T-helper 2 cell treated with Interferon-gamma antibody and Interleukin-4, amounts not matched to agents 100 ng/mL and 5 ng/mL, for 36 hours (primary cell): ENCODE data around the gene ART1. TPM values are rescaled to one million over a fixed set of nuclear protein-coding genes. Genes with fewer than 3 reads are reported as not detected.
"Not testable (repeated sequence)": the region's sequence is repeated elsewhere in the genome, so short reads cannot be mapped to it uniquely, and the experiment has no call there.

ENCODE experiments used
- intact Hi-C: fragments of 100-400 bp; cut with micrococcal nuclease; formaldehyde crosslinking; loops from one replicate; pipeline ENCODE4 v1.15.1; 2023
- total RNA-seq: library from RNA; stranded (reverse); gene quantifications from 2 replicates; pipeline ENCODE4 v1.2.3, GENCODE V29; 2022

Gene ART1, protein sequence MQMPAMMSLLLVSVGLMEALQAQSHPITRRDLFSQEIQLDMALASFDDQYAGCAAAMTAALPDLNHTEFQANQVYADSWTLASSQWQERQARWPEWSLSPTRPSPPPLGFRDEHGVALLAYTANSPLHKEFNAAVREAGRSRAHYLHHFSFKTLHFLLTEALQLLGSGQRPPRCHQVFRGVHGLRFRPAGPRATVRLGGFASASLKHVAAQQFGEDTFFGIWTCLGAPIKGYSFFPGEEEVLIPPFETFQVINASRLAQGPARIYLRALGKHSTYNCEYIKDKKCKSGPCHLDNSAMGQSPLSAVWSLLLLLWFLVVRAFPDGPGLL
- not detected in 2 replicates for total RNA-seq

DNA sequence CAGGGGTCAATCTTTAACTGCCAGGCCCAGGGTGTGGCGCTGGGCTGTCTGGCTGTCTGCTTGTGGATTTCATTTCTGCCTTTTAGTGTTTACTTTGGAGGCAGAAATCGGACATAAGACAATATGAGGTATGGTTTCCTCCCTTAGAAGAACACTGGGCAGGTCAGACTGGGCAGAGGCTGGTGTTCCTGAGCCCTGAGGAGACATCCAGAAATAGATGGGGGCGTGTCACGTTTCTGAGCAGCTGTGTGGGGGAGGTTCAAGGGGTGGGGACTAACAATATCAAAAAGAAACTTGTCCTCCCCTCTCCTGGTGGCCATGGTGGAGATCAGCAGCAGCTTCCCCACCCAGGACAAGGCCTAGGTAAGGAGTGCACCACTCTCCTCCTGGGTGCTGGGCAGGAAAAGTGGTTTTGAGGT lies at the start of gene ART1:
Gene ART1, plus strand, starts transcription at position 312 of the 419 bp plus-strand sequence. CDS start 14,086 bp downstream, outside the sequence.
- intact Hi-C loops, result no loop called here

DNA sequence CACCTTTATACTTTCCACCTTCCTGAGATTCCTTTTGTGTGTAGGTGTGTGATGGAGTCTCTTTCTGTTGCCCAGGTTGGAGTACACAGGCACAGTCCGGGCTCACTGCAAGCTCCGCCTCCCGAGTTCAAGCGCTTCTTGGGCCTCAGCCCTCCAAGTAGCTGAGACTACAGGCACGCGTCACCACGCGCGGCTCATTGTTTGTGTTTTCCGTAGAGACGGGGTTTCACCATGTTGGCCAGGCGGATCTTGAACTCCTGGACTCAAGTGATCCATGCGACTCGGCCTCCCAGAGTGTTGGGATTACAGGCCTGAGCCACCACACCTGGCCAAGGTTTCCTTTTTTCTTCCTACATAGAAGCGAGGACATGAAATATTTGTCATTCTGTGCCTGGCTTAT lies 47.2 kb upstream of the ART1 start:
- intact Hi-C loops, result not testable (repeated sequence)

- intact Hi-C loops, result not testable (repeated sequence)
Measured at GRCh38 chr11:3600201-3600600, 44.7 kb upstream of the ART1 start.

DNA sequence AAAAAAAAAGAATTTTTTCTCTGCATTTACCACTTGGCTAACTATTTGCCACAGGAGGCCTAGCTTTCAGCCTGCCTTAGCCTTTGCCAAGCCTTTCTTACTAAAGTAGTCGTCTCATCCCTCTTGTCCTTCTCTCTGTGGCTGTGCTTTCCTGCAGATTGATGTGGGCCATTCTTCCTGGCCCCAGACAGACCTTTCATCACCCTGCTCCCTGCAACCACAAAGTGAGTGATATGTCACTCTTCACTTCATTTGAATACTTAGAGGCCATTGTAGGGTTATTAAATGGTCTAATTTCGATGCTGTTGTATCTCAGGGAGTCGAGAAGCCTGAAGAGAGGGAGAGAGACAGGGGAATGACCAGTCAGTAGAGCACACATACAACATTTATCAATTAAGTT lies 40.8 kb upstream of the ART1 start:
- intact Hi-C loops, result no loop called here

DNA sequence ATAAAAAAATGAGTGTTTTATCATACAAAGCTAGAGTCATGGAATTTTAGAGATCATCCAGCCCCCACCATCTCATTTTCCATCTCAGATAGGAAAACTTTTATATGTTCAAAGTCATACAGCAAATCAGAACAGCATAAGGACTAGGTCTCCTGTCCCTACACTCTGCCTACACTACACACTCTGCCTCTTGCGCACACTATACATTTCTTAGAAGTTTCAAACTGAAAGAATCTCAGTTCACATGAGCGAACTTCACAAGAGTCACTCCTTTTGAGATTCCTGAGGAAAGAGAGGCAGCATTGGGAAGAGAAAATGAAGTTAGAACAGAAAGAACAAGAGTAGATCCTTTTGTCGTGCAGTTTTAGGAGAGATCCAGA lies 39.7 kb upstream of the ART1 start:
- intact Hi-C loops, result no loop called here

- intact Hi-C loops, result no loop called here
Measured at GRCh38 chr11:3605771-3606203, 39.1 kb upstream of the ART1 start.

DNA sequence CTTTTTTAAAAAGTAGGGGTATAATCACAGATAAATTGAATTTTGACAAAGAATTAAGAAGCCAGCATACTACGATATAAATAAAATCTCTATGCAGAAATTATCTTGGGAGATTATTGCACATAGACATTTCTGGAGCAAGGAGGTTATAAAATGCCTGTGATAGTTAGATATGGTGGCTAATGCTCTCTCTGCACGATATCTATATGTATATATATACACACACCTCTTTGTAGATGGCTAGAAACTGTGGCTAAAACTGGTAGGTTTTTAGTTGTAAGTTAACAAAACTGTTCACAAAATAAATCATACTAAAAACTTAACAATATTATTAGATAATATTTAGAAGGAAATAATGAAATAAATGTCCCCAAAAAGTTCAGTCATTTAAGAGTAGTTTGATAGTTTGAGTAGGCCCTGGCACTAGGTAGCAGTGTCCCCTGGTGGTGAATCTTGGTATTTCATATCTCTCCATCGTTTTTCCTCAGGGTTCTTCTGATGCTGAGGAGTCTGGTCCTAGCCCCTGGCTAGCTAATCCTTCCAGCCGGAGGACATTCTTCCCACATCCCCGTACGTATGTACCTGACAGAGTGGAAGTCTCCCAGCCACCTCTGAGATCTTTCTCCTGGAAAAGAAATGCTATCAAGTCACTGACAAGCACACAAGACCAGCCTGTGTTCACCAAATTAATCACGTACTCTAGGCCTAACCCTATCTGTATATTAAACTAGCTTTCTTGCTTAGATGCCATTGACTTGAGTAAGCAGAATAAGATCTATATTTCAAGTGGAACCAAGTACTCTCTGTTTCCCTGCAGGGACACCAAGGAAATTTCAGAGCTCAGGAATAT lies 35.3 kb upstream of the ART1 start:
- intact Hi-C loops, result no loop called here

DNA sequence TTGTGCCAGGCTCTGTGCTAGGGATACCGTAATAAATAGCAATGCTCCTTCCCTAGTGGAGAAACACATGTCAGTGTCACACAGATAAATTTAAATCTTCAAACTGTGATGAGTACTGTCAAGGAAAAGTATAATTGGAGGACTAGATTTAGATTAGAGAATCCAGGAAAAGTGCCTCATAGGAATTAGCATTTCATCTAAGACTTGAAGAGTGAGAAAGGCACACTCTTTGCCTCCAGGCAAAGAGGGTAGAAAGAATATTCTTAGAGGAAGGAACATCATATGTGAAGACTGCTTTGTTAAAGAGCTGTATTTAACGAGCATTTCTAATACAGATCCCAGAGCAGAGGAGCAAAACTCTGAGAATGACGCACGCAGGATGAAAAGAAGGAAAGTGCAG lies 34.1 kb upstream of the ART1 start:
- intact Hi-C loops, result no loop called here

DNA sequence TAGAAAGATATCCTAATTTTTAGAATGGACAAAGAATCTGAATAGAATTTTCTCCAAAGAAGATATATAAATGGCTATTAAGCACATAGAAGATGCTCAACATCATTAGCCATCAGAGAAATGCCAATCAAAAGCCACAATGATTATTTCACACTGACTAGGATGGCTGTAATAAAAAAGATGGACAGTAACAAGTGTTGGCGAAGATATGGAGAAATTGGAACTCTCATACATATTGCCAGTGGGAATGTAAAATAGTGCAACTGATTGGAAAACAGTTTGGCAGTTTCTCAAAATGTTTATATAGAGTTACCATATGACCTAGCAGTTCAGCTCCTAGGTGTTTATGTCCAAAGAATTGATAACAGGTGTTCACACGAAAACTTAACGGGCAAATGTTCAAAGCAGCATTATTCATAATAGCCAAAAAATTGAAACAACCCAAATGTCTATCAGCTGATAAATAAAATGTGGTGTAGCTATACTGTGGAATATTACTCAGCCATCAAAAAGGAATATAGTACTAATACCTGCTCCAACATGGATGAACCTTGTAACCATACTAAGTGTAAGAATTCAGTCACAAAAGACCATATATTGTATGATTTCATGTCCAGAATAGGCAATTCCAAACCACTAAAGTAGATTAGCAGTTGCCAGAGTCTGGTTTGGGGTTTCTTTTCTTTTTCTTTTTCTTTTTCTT lies 32.8 kb upstream of the ART1 start:
- intact Hi-C loops, result no loop called here

GRCh38 chr11:3613998-3614741 lies 30.8 kb upstream of the ART1 start:
- intact Hi-C loops, result no loop called here

GRCh38 chr11:3614742-3615171 lies 30.2 kb upstream of the ART1 start:
- intact Hi-C loops, result no loop called here

DNA sequence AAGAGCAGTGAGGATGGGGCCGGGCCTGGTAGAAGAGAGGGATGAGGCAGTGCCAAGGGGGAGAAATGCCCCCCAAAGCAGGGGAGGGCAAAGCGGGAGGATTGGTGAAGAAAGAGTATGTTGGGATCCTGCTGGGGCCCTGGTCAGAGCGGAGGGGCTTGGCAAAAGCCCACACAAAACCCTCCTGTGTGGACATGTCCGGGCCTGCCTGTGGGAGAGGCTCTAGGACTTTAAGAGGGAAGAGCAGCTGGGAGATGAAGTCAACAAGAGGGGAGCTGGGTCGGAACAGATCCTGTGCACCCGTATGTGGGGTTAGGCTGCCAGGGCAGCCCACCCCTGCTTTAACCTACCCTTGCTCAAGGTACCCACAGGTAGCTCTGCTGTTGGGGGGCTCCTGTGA lies 28.9 kb upstream of the ART1 start:
- intact Hi-C loops, result no loop called here

DNA sequence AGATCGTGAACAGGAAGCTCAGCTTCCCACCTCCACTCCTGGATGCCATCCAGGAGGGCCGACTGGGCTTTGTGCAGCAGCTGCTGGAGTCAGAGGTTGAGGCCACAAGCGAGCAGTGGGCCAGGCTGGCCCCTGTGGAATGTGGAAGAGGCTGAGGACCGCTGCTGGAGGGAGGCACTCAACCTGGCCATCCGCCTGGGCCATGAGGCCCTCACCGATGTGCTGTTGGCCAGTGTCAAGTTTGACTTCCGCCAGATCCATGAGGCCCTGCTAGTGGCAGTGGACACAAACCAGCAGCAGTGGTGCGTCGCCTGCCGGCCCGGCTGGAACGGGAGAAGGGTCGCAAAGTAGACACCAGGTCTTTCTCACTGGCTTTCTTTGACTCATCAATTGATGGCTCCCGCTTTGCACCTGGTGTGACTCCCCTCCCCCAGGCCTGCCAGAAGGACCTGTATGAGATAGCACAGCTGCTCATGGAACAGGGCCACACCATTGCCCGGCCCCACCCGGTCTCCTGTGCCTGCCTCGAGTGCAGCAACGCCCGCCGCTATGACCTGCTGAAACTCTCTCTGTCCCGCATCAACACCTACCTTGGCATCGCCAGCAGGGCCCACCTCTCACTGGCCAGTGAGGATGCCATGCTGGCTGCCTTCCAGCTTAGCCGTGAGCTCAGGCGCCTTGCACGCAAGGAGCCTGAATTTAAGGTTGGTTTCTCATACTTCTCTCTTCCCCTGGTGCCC lies 28.0 kb upstream of the ART1 start:
- intact Hi-C loops, result no loop called here

- intact Hi-C loops, result no loop called here
Measured at GRCh38 chr11:3617990-3618389, 26.9 kb upstream of the ART1 start.

GRCh38 chr11:3622521-3622920 lies 22.4 kb upstream of the ART1 start:
- intact Hi-C loops, result no loop called here

GRCh38 chr11:3623121-3623520 lies 21.8 kb upstream of the ART1 start:
- intact Hi-C loops, result no loop called here

DNA sequence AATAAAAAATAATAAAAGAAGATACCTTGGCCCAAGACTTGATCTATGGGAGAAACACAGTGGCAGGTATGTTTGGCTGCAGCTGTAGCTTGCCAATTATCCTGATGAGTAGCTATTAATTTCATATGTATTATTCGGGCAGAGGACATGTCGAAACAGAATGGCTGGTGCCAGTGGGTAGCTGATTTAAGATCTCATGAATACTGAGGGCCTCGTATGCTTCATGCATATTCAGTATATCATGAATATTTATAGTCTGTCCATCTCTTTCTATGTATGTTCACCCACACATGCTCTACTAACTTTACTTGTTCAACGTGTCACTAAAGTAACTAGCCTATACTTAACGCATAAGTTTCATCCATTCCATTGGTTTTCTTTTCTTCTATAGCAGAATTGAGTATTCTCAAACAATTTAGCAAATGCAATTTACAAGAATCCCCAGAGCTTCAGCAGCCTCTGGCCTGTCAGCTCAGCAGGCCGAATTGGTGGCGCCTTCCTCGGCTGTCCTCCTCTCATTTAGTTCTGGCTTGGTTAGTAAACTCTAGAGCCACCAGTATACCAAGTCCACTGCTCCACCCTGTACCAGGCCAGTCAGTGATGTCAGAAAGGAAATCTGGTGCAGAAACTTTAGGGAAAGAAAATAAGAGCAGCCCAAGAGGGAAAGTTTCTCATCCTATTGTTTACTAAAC lies 21.0 kb upstream of the ART1 start:
- intact Hi-C loops, result no loop called here

- intact Hi-C loops, result no loop called here
Measured at GRCh38 chr11:3626250-3626960, 18.5 kb upstream of the ART1 start.

DNA sequence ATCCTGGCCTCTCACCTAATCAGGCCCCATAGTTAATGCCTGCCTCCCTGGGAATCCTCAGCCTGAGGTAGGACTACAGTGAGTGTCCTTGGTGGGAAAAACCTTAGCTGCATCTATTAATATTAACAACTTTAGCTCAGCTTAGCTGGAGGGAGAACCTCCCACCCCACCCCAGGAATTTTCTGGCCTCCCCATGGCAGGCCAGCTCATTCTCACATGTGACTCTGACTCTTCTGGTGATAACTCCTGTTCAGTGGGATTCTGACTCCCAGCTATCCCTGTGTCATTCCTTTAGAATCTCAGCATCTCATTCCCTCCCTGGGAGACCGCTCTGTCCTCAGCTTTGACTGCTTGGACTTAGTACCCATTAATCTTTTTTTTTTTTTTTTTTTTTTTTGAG lies 17.6 kb upstream of the ART1 start:
- intact Hi-C loops, result no loop called here
